ENCODE measurements around the gene ENG. TPM values are rescaled to one million over a fixed set of nuclear protein-coding genes. Genes with fewer than 3 reads are reported as not detected.
A peak's percentile ranks its signal among the peaks of the same experiment; 100 is the strongest.

The ENG gene
- total and polyA plus RNA-seq, 2 of the 8 experiments (the other 6 are each of a cell fraction or from before 2014, with no cell fraction given) = 1.8 to 4.4 TPM

- Histone ChIP-seq H3K36me3 (ENCODE audit: control insufficient read depth in 2 of 4, insufficient read depth in 4 of 4, low read length in 3 of 4) (no peaks in the 10 kb centered on the region), H3K9me3 (ENCODE audit: insufficient read depth in 2 of 2, low read depth in 1 of 2, low read length in 1 of 2) (no peaks in the 10 kb centered on the region), H4K20me1 (replicated peaks in 1 of 2; ENCODE audit: control insufficient read depth in 1 of 2, insufficient read depth in 2 of 2, low read length in 2 of 2) (peaks cover 0 to 1% of the 10 kb centered on the region in 2 experiments), H3K56ac (replicated peaks; ENCODE audit: insufficient read length, low read depth, low read length) (peak within 1 kb of the TSS; percentile 53), H2BK12ac (ENCODE audit: low read depth, low read length) (peak within 1 kb of the TSS; percentile 50; the same call in 1 of the 2 replicates), H4K8ac (ENCODE audit: extremely low read depth, insufficient read depth, low read length) (peak within 1 kb of the TSS; percentile 54), H2BK120ac (replicated peaks; ENCODE audit: low read depth, low read length) (no peak within 1 kb of the TSS), H3K27me3 (replicated peaks in 1 of 4; ENCODE audit: control insufficient read depth in 3 of 4, extremely low read depth in 1 of 4, insufficient read depth in 3 of 4, low read length in 3 of 4) (no peaks in the 10 kb centered on the region), H3K4ac (replicated peaks; ENCODE audit: insufficient read length, low read depth, low read length) (peak within 1 kb of the TSS; percentile 72), H3K79me2 (ENCODE audit: control insufficient read depth in 1 of 2, insufficient read depth in 2 of 2, low read length in 2 of 2) (no peaks in the 10 kb centered on the region), H3K27ac (ENCODE audit: low read depth, low read length) (no peak within 1 kb of the TSS), H2BK20ac (ENCODE audit: low read length) (no peak within 1 kb of the TSS), H2AK5ac (ENCODE audit: low read depth, low read length) (peak within 1 kb of the TSS; percentile 0; the same call in 1 of the 2 replicates), H3K23ac (ENCODE audit: insufficient read length) (no peak within 1 kb of the TSS), H2BK15ac (ENCODE audit: low read length) (peak within 1 kb of the TSS; percentile 46; the same call in 1 of the 2 replicates), H4K5ac (ENCODE audit: insufficient read length, low read depth, low read length) (peak within 1 kb of the TSS; percentile 25), H2AFZ (ENCODE audit: low read length) (peak within 1 kb of the TSS; percentile 96), H4K91ac (replicated peaks; ENCODE audit: insufficient read length, low read length) (peak within 1 kb of the TSS; percentile 84), H3K4me3 (ENCODE audit: extremely low read depth in 1 of 4, insufficient read depth in 2 of 4, low read depth in 3 of 4, low read length in 4 of 4) (peak within 1 kb of the TSS; percentile 46 to 66 (median 58)), H3K23me2 (ENCODE audit: low read depth, low read length) (peaks cover 7% of the 10 kb centered on the region; the same call in 1 of the 2 replicates), H3K79me1 (ENCODE audit: low read depth, low read length) (no peaks in the 10 kb centered on the region), H3K14ac (ENCODE audit: insufficient read length) (no peak within 1 kb of the TSS), H3K4me1 (replicated peaks in 1 of 4; ENCODE audit: control insufficient read depth in 3 of 4, insufficient read depth in 4 of 4, low read length in 3 of 4) (peaks cover 0 to 10% (median 7%) of the 10 kb centered on the region in 4 experiments; a peak in 6 of 7 replicates), H3K9ac (replicated peaks in 1 of 4; ENCODE audit: extremely low read depth in 1 of 4, low read depth in 3 of 4, low read length in 3 of 4) (no peak within 1 kb of the TSS), H3K4me2 (ENCODE audit: insufficient read depth in 1 of 2, low read depth in 2 of 2, low read length in 2 of 2) (peak within 1 kb of the TSS; percentile 72 to 79), H2BK5ac (ENCODE audit: low read depth, low read length) (no peak within 1 kb of the TSS), H3K18ac (ENCODE audit: extremely low read depth, low read length) (peak within 1 kb of the TSS; percentile 3)
- POLR2A ChIA-PET (ENCODE audit: partially characterized antibody) = interaction anchor here (0.7 to 2.0 kb wide), 9 partner anchors 8 to 85 kb away, joined by 3 to 9 read pairs (median 4); partner anchors contain the start of gene ST6GALNAC6
- DNase-seq (ENCODE audit: low read depth in 1 of 2, low spot score in 2 of 2) = peak in 1 of 2 experiments; percentile 84
- 4% methylated on average over 12 of the region's 44 CpGs; no CpG with 5 or more reads in 1 of the 2 experiments for whole genome bisulfite sequencing, 2 experiments (ENCODE audit: extremely low coverage in 1 of 2, insufficient coverage in 1 of 2, insufficient read length in 1 of 2, insufficient replicate concordance in 2 of 2, low coverage in 1 of 2, low lambda C conversion rate in 2 of 2, missing lambda C conversion rate in 1 of 2)
- CTCF ChIA-PET (ENCODE audit: partially characterized antibody) = interaction anchor here (0.8 to 2.2 kb wide), 9 partner anchors 8 to 112 kb away, joined by 3 to 18 read pairs (median 3); partner anchors contain the start of gene FPGS
- FAIRE-seq = no peak
- TF ChIP-seq FOSL1 (IDR thresholded peaks at IDR 0.05; ENCODE audit: insufficient read depth, low read depth, low read length) = no peak
- TF ChIP-seq CHD1 (IDR thresholded peaks at IDR 0.05; ENCODE audit: low read depth, low read length) = no peak
- no peak for TF ChIP-seq SIN3A (conservative IDR thresholded peaks at IDR 0.05 in 1 of 2, IDR thresholded peaks at IDR 0.05 in 1 of 2; ENCODE audit: low read depth in 1 of 2, low read length in 2 of 2)
- TF ChIP-seq RNF2 (IDR thresholded peaks at IDR 0.05; ENCODE audit: borderline replicate concordance, low read depth, low read length, missing control alignments, poor library complexity, severe bottlenecking) = no peak
- no peak for TF ChIP-seq CREB1 (IDR thresholded peaks at IDR 0.05)
- peak; percentile 73 for TF ChIP-seq KDM4A (IDR thresholded peaks at IDR 0.05; ENCODE audit: low read depth, low read length, severe bottlenecking)
- no peak for TF ChIP-seq HDAC2 (IDR thresholded peaks at IDR 0.05; ENCODE audit: borderline replicate concordance in 1 of 2, low read depth in 2 of 2, low read length in 2 of 2)
- TF ChIP-seq PHF8 (conservative IDR thresholded peaks at IDR 0.05; ENCODE audit: low read depth, low read length) = no peak
- TF ChIP-seq SP4 (IDR thresholded peaks at IDR 0.05; ENCODE audit: low read length) = no peak
- TF ChIP-seq TBP (IDR thresholded peaks at IDR 0.05; ENCODE audit: low read depth, low read length) = peak; percentile 60; the same call in 1 of the 2 replicates
- TF ChIP-seq SIRT6 (IDR thresholded peaks at IDR 0.05; ENCODE audit: low read length) = no peak
- TF ChIP-seq TEAD4 (IDR thresholded peaks at IDR 0.05; ENCODE audit: low read depth, low read length) = peak; percentile 39; the same call in 1 of the 2 replicates
Observed at GRCh38 chr9:127877566-127877998, 23.1 kb upstream of the ENG start, which contains the start of gene AK1. AK1 (minus strand) TSS chr9:127877675; CDS start chr9:127874617, 3,058 bp downstream.
